Measurements from ENCODE around the gene GMDS. TPM values are rescaled to one million over a fixed set of nuclear protein-coding genes. Genes with fewer than 3 reads are reported as not detected.

Gene GMDS
- total and polyA plus RNA-seq, 2 experiments from 2014 or later: 30.1 to 36.5 TPM

DNA sequence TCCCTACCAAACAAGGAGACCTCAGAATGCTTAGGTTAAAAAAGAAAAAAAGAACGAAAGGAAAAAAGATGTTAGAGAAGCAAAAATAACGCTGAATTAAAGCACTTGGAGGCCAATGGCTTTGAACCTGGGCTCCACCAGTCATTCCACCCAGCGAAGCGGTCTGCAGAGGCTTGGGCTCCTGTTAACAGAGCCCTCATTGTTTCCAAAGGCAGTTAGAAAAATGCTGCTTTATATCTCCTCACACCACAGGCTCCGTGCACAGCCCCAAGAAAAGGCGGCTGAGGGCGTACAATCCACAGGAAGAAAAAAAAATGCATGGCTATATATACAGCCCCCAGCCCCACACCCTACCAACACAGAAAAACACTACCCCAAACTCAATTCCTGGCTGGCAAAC lies 379.8 kb downstream of the GMDS start (continued):
- TF ChIP-seq STAT1 (IDR thresholded peaks at IDR 0.05; ENCODE audit: unreplicated experiment): no peak
- no peak for TF ChIP-seq POLR2AphosphoS5 (IDR thresholded peaks at IDR 0.05; ENCODE audit: low read depth)
- TF ChIP-seq NANOG (IDR thresholded peaks at IDR 0.05; ENCODE audit: borderline replicate concordance): no peak
- TF ChIP-seq JUNB (IDR thresholded peaks at IDR 0.05; ENCODE audit: unreplicated experiment): no peak

DNA sequence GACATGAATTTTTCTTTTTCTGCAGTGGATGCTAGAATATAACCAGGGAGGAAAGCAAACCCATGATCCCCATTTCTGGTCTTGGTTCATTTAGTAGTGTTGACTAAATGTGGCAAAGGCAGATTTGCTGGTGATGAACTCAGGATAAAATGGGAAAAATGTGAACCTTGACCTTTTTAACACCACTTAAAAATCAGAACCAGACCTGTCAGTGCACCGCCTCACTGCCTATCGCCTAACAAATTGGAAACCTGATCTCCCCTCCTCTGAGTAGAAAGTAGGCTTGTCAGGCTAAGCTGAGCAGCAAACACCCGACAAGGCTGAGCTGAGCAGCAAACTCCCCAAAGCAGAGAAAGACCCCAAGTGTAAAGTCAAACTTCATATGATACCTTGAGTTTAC lies 380.9 kb downstream of the GMDS start:
- ATAC-seq (peak; percentile 88), DNase-seq (ENCODE audit: low spot score) (peak; percentile 56)
- no peak overlapping the region for H2AFZ ChIP-seq
- no peaks in the 10 kb centered on the region for H3K36me3 ChIP-seq (ENCODE audit: insufficient read depth)
- H3K4me3 ChIP-seq: no peak overlapping the region
- H4K20me1 ChIP-seq (replicated peaks; ENCODE audit: insufficient read depth): no peaks in the 10 kb centered on the region
- H3K27me3 ChIP-seq (ENCODE audit: insufficient read depth): no peaks in the 10 kb centered on the region
- H3F3A ChIP-seq (replicated peaks; ENCODE audit: low read depth): no peaks in the 10 kb centered on the region
- peaks cover 30% of the 10 kb centered on the region for H3K4me1 ChIP-seq (ENCODE audit: insufficient read depth)
- Mint-ChIP-seq H3K36me3 (ENCODE audit: low read depth) (no peaks in the 10 kb centered on the region), H3K27me3 (ENCODE audit: insufficient read depth, low read depth, poor library complexity) (peaks cover 1% of the 10 kb centered on the region), H3K27ac (0 out of 2 replicates have a peak overlapping the region, but pooled peaks have one; percentile 41), H3K9me3 (no peaks in the 10 kb centered on the region), H3K4me1 (peaks cover 36% of the 10 kb centered on the region), H3K4me3 (no peak overlapping the region)
- H3K27ac ChIP-seq (ENCODE audit: low read depth): no peak overlapping the region
- H3K4me2 ChIP-seq: peak overlapping the region; percentile 33
- no peaks in the 10 kb centered on the region for H3K79me2 ChIP-seq (replicated peaks; ENCODE audit: insufficient read depth)
- H3K9me2 ChIP-seq (ENCODE audit: insufficient read depth): no peaks in the 10 kb centered on the region
- TF ChIP-seq STAT1 (IDR thresholded peaks at IDR 0.05; ENCODE audit: unreplicated experiment) (no peak), EZH2phosphoT487 (IDR thresholded peaks at IDR 0.05; ENCODE audit: unreplicated experiment) (no peak), ZNF331 (CRISPR knock-in tag; IDR thresholded peaks at IDR 0.05; ENCODE audit: low read depth) (no peak), EZH2 (IDR thresholded peaks at IDR 0.05; ENCODE audit: low read depth, unreplicated experiment) (no peak), NANOG (IDR thresholded peaks at IDR 0.05; ENCODE audit: borderline replicate concordance) (no peak), POLR2AphosphoS5 (IDR thresholded peaks at IDR 0.05; ENCODE audit: low read depth) (no peak), JUNB (IDR thresholded peaks at IDR 0.05; ENCODE audit: unreplicated experiment) (no peak), CREB1 (CRISPR knock-in tag; IDR thresholded peaks at IDR 0.05; ENCODE audit: low read depth) (no peak), ZNF114 (CRISPR knock-in tag; IDR thresholded peaks at IDR 0.05) (no peak)
- TF ChIP-seq, protein P1, sequence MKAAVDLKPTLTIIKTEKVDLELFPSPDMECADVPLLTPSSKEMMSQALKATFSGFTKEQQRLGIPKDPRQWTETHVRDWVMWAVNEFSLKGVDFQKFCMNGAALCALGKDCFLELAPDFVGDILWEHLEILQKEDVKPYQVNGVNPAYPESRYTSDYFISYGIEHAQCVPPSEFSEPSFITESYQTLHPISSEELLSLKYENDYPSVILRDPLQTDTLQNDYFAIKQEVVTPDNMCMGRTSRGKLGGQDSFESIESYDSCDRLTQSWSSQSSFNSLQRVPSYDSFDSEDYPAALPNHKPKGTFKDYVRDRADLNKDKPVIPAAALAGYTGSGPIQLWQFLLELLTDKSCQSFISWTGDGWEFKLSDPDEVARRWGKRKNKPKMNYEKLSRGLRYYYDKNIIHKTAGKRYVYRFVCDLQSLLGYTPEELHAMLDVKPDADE (IDR thresholded peaks at IDR 0.05): no peak
- TF ChIP-seq, protein P2, sequence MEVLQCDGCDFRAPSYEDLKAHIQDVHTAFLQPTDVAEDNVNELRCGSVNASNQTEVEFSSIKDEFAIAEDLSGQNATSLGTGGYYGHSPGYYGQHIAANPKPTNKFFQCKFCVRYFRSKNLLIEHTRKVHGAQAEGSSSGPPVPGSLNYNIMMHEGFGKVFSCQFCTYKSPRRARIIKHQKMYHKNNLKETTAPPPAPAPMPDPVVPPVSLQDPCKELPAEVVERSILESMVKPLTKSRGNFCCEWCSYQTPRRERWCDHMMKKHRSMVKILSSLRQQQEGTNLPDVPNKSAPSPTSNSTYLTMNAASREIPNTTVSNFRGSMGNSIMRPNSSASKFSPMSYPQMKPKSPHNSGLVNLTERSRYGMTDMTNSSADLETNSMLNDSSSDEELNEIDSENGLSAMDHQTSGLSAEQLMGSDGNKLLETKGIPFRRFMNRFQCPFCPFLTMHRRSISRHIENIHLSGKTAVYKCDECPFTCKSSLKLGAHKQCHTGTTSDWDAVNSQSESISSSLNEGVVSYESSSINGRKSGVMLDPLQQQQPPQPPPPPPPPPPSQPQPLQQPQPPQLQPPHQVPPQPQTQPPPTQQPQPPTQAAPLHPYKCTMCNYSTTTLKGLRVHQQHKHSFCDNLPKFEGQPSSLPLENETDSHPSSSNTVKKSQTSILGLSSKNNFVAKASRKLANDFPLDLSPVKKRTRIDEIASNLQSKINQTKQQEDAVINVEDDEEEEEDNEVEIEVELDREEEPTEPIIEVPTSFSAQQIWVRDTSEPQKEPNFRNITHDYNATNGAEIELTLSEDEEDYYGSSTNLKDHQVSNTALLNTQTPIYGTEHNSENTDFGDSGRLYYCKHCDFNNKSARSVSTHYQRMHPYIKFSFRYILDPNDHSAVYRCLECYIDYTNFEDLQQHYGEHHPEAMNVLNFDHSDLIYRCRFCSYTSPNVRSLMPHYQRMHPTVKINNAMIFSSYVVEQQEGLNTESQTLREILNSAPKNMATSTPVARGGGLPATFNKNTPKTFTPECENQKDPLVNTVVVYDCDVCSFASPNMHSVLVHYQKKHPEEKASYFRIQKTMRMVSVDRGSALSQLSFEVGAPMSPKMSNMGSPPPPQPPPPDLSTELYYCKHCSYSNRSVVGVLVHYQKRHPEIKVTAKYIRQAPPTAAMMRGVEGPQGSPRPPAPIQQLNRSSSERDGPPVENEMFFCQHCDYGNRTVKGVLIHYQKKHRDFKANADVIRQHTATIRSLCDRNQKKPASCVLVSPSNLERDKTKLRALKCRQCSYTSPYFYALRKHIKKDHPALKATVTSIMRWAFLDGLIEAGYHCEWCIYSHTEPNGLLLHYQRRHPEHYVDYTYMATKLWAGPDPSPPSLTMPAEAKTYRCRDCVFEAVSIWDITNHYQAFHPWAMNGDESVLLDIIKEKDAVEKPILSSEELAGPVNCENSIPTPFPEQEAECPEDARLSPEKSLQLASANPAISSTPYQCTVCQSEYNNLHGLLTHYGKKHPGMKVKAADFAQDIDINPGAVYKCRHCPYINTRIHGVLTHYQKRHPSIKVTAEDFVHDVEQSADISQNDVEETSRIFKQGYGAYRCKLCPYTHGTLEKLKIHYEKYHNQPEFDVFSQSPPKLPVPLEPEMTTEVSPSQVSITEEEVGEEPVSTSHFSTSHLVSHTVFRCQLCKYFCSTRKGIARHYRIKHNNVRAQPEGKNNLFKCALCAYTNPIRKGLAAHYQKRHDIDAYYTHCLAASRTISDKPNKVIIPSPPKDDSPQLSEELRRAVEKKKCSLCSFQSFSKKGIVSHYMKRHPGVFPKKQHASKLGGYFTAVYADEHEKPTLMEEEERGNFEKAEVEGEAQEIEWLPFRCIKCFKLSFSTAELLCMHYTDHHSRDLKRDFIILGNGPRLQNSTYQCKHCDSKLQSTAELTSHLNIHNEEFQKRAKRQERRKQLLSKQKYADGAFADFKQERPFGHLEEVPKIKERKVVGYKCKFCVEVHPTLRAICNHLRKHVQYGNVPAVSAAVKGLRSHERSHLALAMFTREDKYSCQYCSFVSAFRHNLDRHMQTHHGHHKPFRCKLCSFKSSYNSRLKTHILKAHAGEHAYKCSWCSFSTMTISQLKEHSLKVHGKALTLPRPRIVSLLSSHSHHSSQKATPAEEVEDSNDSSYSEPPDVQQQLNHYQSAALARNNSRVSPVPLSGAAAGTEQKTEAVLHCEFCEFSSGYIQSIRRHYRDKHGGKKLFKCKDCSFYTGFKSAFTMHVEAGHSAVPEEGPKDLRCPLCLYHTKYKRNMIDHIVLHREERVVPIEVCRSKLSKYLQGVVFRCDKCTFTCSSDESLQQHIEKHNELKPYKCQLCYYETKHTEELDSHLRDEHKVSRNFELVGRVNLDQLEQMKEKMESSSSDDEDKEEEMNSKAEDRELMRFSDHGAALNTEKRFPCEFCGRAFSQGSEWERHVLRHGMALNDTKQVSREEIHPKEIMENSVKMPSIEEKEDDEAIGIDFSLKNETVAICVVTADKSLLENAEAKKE (CRISPR knock-in tag; IDR thresholded peaks at IDR 0.05): no peak
- TF ChIP-seq, protein P3, sequence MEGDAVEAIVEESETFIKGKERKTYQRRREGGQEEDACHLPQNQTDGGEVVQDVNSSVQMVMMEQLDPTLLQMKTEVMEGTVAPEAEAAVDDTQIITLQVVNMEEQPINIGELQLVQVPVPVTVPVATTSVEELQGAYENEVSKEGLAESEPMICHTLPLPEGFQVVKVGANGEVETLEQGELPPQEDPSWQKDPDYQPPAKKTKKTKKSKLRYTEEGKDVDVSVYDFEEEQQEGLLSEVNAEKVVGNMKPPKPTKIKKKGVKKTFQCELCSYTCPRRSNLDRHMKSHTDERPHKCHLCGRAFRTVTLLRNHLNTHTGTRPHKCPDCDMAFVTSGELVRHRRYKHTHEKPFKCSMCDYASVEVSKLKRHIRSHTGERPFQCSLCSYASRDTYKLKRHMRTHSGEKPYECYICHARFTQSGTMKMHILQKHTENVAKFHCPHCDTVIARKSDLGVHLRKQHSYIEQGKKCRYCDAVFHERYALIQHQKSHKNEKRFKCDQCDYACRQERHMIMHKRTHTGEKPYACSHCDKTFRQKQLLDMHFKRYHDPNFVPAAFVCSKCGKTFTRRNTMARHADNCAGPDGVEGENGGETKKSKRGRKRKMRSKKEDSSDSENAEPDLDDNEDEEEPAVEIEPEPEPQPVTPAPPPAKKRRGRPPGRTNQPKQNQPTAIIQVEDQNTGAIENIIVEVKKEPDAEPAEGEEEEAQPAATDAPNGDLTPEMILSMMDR (conservative IDR thresholded peaks at IDR 0.05; ENCODE audit: low read depth in 2 of 2): no peak
- TF ChIP-seq, protein P4, sequence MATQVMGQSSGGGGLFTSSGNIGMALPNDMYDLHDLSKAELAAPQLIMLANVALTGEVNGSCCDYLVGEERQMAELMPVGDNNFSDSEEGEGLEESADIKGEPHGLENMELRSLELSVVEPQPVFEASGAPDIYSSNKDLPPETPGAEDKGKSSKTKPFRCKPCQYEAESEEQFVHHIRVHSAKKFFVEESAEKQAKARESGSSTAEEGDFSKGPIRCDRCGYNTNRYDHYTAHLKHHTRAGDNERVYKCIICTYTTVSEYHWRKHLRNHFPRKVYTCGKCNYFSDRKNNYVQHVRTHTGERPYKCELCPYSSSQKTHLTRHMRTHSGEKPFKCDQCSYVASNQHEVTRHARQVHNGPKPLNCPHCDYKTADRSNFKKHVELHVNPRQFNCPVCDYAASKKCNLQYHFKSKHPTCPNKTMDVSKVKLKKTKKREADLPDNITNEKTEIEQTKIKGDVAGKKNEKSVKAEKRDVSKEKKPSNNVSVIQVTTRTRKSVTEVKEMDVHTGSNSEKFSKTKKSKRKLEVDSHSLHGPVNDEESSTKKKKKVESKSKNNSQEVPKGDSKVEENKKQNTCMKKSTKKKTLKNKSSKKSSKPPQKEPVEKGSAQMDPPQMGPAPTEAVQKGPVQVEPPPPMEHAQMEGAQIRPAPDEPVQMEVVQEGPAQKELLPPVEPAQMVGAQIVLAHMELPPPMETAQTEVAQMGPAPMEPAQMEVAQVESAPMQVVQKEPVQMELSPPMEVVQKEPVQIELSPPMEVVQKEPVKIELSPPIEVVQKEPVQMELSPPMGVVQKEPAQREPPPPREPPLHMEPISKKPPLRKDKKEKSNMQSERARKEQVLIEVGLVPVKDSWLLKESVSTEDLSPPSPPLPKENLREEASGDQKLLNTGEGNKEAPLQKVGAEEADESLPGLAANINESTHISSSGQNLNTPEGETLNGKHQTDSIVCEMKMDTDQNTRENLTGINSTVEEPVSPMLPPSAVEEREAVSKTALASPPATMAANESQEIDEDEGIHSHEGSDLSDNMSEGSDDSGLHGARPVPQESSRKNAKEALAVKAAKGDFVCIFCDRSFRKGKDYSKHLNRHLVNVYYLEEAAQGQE (IDR thresholded peaks at IDR 0.05; ENCODE audit: unreplicated experiment): no peak
